AG09309 (cell line): ENCODE measurements around the gene CCDC88A.
"Not testable (repeated sequence)": the region's sequence is repeated elsewhere in the genome, so short reads cannot be mapped to it uniquely, and the experiment has no call there.

ENCODE experiments used
- DNase-seq: peaks from one replicate; pipeline ENCODE4 v3.0.0-alpha.2; 2010; ENCODE audit warnings: low read depth
- H3K4me3 ChIP-seq: 2 replicates; pipeline ENCODE4 v1.5.1; 2011; ENCODE audit warnings: mild to moderate bottlenecking, low read depth, low read length, moderate library complexity; ENCODE audit not compliant: control insufficient read depth
- TF ChIP-seq, protein P1 (sequence below): IDR thresholded peaks from 2 replicates; pipeline ENCODE4 v1.5.1; 2011; ENCODE audit warnings: mild to moderate bottlenecking, low read depth, low read length, inconsistent platforms; ENCODE audit not compliant: insufficient read depth, control insufficient read depth; ENCODE audit errors: missing control alignments

The CCDC88A gene

DNA sequence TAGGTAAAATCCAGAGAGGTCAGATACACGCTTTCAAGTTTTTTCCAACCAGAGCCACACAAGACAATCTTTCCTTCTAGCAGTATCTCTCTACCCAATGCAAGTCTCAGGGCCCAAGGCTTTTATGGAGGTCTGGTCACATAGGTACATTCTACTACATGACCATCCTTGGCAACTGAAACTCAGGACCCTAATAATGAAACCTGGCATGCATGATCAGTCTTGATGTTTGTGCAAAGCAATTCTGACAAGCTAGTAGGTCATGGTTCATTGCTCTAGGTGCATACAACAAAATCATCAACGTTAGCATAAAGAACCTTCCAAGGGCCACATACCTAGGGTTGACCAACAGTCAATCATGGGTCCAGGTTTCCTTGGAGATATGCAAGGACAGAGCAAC, 33.2 kb upstream of the CCDC88A start:
- no peak overlapping the region for H3K4me3 ChIP-seq
- TF ChIP-seq, protein P1, sequence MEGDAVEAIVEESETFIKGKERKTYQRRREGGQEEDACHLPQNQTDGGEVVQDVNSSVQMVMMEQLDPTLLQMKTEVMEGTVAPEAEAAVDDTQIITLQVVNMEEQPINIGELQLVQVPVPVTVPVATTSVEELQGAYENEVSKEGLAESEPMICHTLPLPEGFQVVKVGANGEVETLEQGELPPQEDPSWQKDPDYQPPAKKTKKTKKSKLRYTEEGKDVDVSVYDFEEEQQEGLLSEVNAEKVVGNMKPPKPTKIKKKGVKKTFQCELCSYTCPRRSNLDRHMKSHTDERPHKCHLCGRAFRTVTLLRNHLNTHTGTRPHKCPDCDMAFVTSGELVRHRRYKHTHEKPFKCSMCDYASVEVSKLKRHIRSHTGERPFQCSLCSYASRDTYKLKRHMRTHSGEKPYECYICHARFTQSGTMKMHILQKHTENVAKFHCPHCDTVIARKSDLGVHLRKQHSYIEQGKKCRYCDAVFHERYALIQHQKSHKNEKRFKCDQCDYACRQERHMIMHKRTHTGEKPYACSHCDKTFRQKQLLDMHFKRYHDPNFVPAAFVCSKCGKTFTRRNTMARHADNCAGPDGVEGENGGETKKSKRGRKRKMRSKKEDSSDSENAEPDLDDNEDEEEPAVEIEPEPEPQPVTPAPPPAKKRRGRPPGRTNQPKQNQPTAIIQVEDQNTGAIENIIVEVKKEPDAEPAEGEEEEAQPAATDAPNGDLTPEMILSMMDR, result no peak
- no peak for DNase-seq

DNA sequence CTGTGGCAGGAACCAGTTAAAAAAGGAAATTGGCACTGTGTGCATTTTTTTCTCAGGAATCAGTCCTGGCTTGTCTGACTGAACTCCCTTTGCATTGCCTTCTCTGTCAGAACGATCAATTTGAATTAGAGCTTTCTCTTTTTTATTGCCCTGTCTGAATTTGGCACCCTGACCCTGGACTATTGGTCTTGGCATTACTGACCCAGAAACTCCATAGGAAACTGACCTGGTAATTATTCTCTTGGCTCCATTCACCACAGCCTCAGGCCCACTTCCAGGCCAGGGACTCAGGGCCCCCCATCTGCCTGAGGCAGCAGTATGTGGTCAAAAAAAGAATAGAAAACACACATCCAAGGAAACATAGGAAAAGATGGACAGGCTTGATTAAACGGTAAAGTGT, 32.0 kb upstream of the CCDC88A start:
- TF ChIP-seq, protein P1, result no peak
- H3K4me3 ChIP-seq, result no peak overlapping the region
- DNase-seq, result no peak

DNA sequence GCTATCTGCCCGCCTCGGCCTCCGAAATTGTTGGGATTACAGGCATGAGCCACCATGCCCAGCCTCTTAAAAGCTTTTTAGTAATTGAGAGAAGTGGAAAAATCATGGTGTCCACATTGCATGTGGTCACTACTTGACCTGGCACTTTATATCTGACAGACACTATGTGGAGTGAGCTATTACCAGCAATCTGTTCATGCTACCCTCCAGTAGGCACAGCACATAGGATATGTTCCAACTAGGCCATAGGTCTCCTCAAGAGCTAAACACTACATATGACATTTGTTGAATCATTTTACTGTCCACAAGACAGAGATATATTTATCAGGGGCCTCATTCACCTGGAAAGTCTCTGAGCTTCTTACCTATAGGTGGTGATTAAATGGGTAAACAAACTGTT, 30.4 kb upstream of the CCDC88A start:
- H3K4me3 ChIP-seq, DNase-seq: not testable (repeated sequence)

DNA sequence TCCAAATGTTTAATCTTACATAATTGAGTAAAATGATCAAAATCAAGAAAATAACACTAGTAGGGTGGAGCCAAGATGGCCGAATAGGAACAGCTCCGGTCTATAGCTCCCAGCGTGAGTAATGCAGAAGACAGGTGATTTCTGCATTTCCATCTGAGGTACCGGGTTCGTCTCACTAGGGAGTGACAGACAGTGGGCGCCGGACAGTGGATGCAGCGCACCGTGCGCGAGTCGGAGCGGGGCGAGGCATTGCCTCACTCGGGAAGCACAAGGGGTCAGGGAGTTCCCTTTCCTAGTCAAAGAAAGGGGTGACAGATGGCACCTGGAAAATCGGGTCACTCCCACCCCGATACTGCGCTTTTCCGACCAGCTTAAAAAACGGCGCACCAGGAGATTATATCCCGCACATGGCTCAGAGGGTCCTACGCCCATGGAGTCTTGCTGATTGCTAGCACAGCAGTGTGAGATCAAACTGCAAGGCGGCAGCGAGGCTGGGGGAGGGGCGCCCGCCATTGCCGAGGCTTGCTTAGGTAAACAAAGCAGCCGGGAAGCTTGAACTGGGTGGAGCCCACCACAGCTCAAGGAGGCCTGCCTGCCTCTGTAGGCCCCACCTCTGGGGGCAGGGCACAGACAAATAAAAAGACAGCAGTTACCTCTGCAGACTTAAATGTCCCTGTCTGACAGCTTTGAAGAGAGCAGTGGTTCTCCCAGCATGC, 22.5 kb upstream of the CCDC88A start:
- not testable (repeated sequence) for DNase-seq, H3K4me3 ChIP-seq

DNA sequence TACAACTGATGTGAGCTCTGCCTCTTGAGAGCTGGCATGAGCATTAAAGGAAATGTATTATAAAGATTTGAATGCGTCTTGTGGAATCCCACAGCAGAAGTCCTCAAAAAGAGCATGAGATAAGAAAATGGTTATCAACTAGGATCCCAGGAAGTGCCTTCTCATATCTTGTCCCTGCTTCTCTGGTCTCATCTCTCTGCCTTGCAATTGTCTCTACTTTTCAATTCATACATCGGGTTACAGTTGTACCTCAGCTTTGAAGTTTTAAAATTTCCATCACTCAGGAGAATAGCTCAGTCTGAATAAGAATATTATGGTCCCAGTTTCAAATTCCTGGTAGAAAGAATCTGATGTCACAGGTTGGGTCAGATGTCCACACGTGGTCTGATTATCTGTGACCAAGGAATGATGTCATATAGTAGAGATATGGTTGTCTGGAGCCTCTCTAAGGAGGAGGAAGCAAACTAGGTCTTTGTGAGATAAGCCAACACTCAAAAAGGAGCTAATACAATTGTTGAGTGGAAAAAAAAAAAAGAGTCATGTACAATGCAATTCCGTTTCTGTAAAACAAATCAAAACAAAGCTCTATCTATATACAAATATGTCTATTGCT, 21.7 kb upstream of the CCDC88A start:
- DNase-seq, result no peak
- no peak overlapping the region for H3K4me3 ChIP-seq
- TF ChIP-seq, protein P1, result no peak

DNA sequence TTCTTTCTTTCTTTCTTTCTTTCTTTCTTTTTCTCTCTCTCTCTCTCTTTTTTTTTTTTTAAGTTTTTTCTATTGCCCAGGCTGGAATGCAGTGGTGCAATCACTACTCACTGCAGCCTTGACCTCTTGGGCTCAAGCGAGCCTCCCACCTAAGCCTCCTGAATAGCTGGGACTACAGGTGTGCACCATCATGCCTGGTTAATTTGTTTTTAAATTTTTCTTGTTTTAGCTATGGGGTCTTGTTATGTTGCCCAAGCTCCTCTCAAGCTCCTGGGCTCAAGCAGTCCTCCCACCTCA, 19.4 kb upstream of the CCDC88A start:
- DNase-seq, result no peak
- H3K4me3 ChIP-seq, result no peak overlapping the region
- TF ChIP-seq, protein P1, result no peak

DNA sequence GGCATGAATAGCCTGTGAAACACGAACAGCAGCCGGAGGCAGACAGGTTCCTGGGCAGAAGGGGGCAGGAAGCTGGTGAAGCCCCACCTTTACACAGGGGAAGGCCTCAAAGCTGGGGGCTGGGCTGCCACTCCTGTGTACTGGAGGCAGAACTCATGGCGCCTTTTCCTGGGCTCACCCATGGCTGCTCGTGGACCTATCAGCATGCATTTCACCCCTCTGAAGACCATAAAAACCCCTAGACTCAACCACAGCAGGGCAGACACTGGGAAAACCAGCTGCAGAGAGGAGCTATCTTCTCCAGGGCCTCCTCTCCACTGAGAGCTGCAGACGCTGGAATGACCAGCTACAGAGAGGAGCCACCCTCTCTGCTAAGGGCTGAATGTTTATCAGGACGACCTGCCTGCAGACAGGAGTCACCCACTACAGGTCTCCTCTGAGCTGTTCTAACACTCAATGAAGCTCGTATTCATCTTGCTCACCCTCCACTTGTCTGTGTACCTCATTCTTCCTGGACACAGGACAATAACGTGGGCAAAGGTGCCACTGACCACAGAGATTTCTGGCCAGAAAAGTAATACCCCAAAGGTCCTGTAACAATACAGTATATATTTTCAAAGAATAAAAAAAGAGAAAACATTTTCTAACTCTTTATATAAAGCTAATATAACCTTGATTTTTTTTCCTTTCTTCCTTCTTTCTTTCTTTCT, 18.9 kb upstream of the CCDC88A start:
- TF ChIP-seq, protein P1, result no peak
- no peak for DNase-seq

More for the DNA sequence above, 18.9 kb upstream of the CCDC88A start:
- H3K4me3 ChIP-seq, result no peak overlapping the region
